Epithelial cell of esophagus (primary cell): ENCODE results near the gene CCDC87.
"Not testable (repeated sequence)": the region's sequence is repeated elsewhere in the genome, so short reads cannot be mapped to it uniquely, and the experiment has no call there.

ENCODE experiments used
- DNase-seq: peaks from one replicate; pipeline ENCODE4 v3.0.0; 2010; ENCODE audit warnings: low read depth
- H3K4me3 ChIP-seq: 2 replicates; pipeline ENCODE4 v1.5.1; 2011; ENCODE audit warnings: mild to moderate bottlenecking, low read length, control low read depth
- TF ChIP-seq, protein P1 (sequence below): IDR thresholded peaks from 2 replicates; pipeline ENCODE4 v1.5.1; 2011; ENCODE audit warnings: low read depth, mild to moderate bottlenecking, low read length, control low read depth, inconsistent platforms; ENCODE audit not compliant: insufficient read depth; ENCODE audit errors: missing control alignments

Gene CCDC87

DNA sequence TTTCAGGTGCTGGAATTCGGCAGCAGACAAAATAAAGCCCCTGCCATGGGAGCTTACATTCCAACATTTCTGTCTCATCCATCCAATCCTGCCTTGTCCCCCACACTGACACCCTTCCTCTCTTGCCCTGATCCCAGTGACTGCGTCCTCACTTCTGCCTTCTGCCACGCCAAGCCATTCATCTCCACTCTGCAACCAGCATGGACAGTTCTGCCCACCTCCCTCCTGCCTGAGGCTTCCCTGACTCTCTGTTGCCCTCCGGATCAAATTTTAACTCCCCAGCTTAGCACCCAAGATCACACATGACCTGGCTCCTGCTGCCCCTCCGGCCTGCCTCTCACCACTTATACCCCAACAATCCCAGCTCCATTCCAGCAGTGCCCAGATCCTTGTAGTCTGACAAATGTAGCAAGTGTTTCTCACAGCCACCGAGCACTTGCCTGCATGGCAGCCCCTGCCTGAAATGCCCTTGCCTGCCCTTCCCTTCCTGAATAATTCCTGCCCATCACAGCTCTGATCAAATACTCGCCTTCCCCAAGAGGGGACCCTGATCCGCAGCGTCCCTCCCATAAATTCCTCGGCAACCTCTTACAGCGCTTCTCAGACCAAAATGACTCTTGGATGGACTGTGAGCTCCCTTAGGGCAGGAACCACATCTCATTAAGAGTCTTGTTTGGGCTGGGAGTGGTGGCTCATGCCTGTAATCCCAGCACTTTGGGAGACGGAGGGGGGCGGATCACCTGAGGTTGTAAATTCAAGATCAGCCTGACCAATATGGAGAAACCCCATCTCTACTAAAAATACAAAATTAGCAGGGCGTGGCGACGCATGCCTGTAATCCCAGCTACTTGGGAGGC lies 43.9 kb downstream of the CCDC87 start:
- no peak for DNase-seq
- TF ChIP-seq, protein P1, sequence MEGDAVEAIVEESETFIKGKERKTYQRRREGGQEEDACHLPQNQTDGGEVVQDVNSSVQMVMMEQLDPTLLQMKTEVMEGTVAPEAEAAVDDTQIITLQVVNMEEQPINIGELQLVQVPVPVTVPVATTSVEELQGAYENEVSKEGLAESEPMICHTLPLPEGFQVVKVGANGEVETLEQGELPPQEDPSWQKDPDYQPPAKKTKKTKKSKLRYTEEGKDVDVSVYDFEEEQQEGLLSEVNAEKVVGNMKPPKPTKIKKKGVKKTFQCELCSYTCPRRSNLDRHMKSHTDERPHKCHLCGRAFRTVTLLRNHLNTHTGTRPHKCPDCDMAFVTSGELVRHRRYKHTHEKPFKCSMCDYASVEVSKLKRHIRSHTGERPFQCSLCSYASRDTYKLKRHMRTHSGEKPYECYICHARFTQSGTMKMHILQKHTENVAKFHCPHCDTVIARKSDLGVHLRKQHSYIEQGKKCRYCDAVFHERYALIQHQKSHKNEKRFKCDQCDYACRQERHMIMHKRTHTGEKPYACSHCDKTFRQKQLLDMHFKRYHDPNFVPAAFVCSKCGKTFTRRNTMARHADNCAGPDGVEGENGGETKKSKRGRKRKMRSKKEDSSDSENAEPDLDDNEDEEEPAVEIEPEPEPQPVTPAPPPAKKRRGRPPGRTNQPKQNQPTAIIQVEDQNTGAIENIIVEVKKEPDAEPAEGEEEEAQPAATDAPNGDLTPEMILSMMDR: no peak
- no peak overlapping the region for H3K4me3 ChIP-seq

DNA sequence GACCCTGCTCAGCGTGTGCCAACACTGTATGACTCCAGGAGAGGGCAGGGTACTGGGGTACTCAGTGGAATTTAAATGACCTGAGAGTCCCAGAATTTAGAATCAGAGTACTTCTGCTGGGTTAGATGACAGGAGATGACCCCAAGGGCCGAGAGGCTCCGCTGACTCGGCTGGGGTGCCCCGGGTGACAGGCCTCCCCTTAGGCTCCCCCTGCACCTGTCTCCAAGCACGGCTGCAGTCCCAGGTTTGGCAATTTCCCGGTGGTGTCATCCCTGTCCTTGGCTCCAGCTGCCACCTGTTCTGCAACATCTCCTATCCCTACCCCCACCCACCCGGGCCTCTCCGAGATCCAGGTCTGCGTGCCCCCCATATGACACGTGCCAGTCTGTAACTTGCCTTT lies 44.8 kb downstream of the CCDC87 start:
- TF ChIP-seq, protein P1: no peak
- H3K4me3 ChIP-seq: no peak overlapping the region
- DNase-seq: no peak

DNA sequence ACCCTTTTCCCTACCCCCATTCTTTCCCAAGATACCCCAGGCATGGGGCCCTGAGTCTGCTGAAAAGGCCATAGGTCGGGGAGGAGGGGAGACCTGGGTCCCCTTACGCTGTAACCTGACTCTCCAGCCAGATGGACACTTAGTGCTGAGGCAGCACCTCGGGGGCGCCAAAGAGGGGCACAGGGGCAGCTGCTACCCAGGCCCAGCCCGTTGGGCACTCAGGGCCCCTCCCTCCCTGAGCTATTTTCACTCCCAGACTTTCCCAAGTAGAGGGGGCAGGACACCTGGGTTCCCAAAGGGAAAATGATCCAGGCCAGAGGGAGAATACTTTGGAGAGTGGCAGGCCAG lies 45.2 kb downstream of the CCDC87 start:
- TF ChIP-seq, protein P1: no peak
- H3K4me3 ChIP-seq: no peak overlapping the region
- DNase-seq: no peak

DNA sequence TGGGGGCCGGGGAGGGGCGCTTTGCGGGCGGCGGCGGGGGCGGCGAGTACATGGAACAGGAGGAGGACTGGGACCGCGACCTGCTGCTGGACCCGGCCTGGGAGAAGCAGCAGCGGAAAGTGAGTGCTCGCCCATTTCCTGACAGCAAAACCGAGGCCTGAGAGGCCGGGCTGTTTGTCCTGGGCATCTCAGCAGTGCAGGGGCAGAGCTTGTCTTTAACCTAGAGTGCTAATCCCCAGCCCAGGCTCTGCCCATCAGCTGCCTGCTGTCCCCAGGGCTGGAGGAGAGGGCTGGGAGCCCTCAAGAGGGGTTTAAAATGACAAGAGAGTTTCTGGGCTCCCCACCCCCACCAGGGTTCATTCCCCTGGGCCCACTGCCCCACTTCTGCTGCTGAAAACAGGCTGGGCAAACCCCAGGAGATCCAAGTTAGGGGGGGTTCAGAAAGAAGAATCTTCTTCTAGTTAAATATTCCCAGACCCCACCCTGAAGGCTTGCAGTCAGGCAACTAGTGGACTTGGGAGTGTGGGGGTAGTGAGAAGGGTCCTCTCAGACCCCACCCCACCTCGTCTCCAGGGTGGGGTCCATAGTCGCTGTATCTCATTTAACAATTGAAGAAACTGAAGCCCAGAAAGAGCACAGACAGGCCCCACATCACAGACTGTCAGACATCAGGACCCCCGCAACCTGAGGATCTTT lies 45.7 kb downstream of the CCDC87 start:
- H3K4me3 ChIP-seq: no peak overlapping the region
- TF ChIP-seq, protein P1: no peak

DNA sequence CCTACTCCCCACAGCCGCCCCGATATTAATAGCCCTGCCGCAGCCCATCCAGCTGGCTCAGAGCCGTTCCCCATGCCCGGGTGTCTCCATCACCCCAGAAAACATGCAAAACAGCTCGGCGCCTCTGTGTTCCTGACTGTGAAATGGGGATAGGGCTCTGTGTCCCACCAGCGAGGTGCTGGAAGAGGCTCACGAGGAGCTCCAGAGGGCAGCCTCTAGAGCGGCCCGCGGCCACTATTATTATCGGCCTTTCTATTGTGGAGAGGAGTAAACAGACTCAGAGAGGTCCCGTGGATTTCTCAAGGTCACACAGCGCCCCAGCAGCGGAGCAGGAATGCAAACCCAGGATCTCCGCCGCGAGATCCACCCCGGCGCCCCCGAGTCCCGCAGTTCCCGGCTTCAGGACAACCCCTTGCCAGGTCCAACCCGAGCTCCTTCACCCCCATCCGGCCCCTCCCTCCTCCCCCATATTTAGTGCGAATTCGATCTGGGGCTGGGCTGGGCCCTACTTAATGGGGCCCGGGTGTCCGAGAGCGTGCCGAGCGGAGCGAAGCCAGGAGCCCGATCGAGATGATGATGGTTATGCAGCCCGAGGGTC lies 46.4 kb downstream of the CCDC87 start, which contains the start of gene ACTN3:
TSS of gene ACTN3 (plus strand) at position 536 of the 598 bp plus-strand sequence. CDS start at position 571, 35 bp downstream.
- DNase-seq: peak; percentile 23
- TF ChIP-seq, protein P1: no peak
- H3K4me3 ChIP-seq: peak within 1 kb of the TSS; percentile 63

More for the DNA sequence above, 45.7 kb downstream of the CCDC87 start:
- no peak for DNase-seq

DNA sequence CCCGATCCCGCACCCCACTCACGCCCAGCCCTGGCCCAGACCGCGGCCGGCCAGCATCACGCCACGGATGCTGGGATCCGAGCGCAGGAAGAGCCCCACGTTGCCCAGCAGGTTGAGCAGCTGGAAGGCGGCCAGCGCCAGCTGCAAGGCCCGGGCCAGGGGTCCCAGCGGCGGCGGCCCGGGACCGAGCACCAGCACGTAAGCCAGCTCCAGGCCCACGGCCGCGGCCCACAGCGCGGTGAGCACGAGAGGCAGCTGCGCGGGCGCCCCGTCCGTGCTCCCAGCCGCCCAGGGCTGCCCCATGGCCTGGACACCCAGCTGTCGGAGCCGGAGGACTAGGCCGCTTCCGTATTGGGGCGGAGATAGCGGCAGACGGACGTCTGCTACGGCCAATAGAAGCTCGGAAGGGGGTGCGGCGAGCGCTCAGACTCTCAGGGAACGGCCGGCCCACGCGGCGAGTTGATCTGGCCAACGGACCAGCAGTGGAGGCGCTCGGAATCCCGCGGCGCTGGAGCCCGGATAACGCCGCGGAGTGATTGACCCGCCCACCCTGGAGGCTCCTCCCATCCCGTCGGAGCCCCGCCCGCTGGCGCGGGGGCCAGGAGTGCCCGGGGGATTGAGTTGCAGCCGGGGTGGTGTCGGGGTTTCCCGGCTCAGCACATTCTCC lies 47.0 kb downstream of the CCDC87 start, which contains the start of gene ZDHHC24:
TSS of gene ZDHHC24 (minus strand) at position 348 of the 667 bp plus-strand sequence. CDS start at position 303, 45 bp downstream.
- peak within 1 kb of the TSS; percentile 63 for H3K4me3 ChIP-seq
- TF ChIP-seq, protein P1: no peak
- DNase-seq: peak; percentile 98

DNA sequence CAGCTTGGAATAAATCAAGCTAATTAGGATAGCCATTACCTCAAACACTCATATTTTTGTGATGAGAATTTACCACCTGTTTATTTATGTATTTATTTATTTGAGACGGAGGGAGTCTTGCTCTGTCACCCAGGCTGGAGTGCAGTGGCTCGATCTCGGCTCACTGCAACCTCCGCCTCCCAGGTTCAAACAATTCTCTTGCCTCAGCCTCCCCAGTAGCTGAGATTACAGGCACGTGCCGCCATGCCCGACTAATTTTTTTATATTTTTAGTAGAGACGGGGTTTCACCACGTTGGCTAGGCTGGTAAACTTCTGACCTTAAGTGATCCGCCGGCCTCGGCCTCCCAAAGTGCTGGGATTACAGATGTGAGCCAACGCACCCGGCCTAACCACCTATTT lies 47.9 kb downstream of the CCDC87 start:
- peak overlapping the region; percentile 63 for H3K4me3 ChIP-seq

More for the DNA sequence above, 47.9 kb downstream of the CCDC87 start:
- not testable (repeated sequence) for DNase-seq
